Panc1 (cell line): Measurements from ENCODE around the gene C3orf85.

ENCODE experiments used
- CTCF ChIP-seq: fragments of 450-650 bp; IDR thresholded peaks from 2 replicates; pipeline ENCODE4 v1.5.1; 2017; ENCODE audit warnings: mild to moderate bottlenecking
- REST ChIP-seq, 2 experiments: IDR thresholded peaks; 2 replicates each; pipeline ENCODE4 v1.6.1; 2011 to 2012; ENCODE audit warnings: low read depth in 2 of 2, control low read depth in 1 of 2, low read length in 1 of 2, mild to moderate bottlenecking in 1 of 2, moderate library complexity in 1 of 2; ENCODE audit not compliant: insufficient read depth in 1 of 2
- TCF7L2 ChIP-seq: IDR thresholded peaks from 2 replicates; pipeline ENCODE4 v1.6.1; 2011; ENCODE audit warnings: mild to moderate bottlenecking, low read depth, low read length, inconsistent platforms

- TF ChIP-seq CTCF, result no peak
- no peak for TF ChIP-seq REST (IDR thresholded peaks at IDR 0.05; ENCODE audit: insufficient read depth in 1 of 2, low read depth in 2 of 2, low read length in 1 of 2)
- TF ChIP-seq TCF7L2, result no peak
Observed at GRCh38 chr3:109115451-109115850, 21.1 kb upstream of the C3orf85 start.
